Measurements from ENCODE around the gene LRBA.

GRCh38 chr4:150591904-150592303, 423.2 kb downstream of the LRBA start:
- no peak for TF ChIP-seq CTCF (IDR thresholded peaks at IDR 0.05)
- TF ChIP-seq EP300 (IDR thresholded peaks at IDR 0.05) = no peak
- no peak for TF ChIP-seq POLR2A (IDR thresholded peaks at IDR 0.05)
